OCI-LY7 (cell line): Measurements from ENCODE around the gene PIEZO2. TPM values are rescaled to one million over a fixed set of nuclear protein-coding genes. Genes with fewer than 3 reads are reported as not detected.
"Not testable (repeated sequence)": the region's sequence is repeated elsewhere in the genome, so short reads cannot be mapped to it uniquely, and the experiment has no call there.

Source experiments
- BruUV-seq: library from RNA; stranded (reverse); fragments of 400-500 nt; replicated peaks from 2 replicates; lab custom pipeline; 2021; lab: Mats Ljungman, UMichigan
- CTCF ChIA-PET: fragments of 300-600 bp; sonication (Branson Sonifier 250); formaldehyde crosslinking; loops from one replicate; lab custom pipeline; 2022; ENCODE audit warnings: antibody characterized with exemption; ENCODE audit not compliant: unreplicated experiment; lab: Charles Lee
- POLR2A ChIA-PET: fragments of 300-600 bp; sonication (Branson Sonifier 250); formaldehyde crosslinking; loops from one replicate; lab custom pipeline; 2022; ENCODE audit warnings: antibody characterized with exemption; lab: Charles Lee
- DNase-seq: peaks from one replicate; pipeline ENCODE4 v3.0.0-alpha.2; 2015; ENCODE audit warnings: low spot score
- H2AFZ ChIP-seq: fragments of 200-600 bp; sonication (generic), shearing (Covaris generic); 2 replicates; pipeline ENCODE4 v1.6.1; 2014; ENCODE audit warnings: mild to moderate bottlenecking, antibody characterized with exemption, low read length, moderate library complexity
- H3K27ac ChIP-seq: fragments of 200-600 bp; sonication (generic); 2 replicates; pipeline ENCODE4 v1.5.1; 2014; ENCODE audit warnings: mixed run types, low read depth, mild to moderate bottlenecking, moderate library complexity, low read length, inconsistent platforms; ENCODE audit not compliant: poor library complexity, severe bottlenecking
- H3K36me3 ChIP-seq: fragments of 200-600 bp; sonication (generic); 2 replicates; pipeline ENCODE4 v1.6.1; 2014; ENCODE audit warnings: mild to moderate bottlenecking, antibody characterized with exemption, low read length, moderate library complexity, mixed read lengths; ENCODE audit not compliant: insufficient read depth
- H3K4me1 ChIP-seq: fragments of 200-600 bp; sonication (generic); 2 replicates; pipeline ENCODE4 v1.5.1; 2014; ENCODE audit warnings: mild to moderate bottlenecking, low read length; ENCODE audit not compliant: insufficient read depth, poor library complexity, severe bottlenecking
- H3K4me2 ChIP-seq: fragments of 200-600 bp; sonication (generic); 2 replicates; pipeline ENCODE4 v1.6.1; 2014; ENCODE audit warnings: mild to moderate bottlenecking, low read length
- H3K4me3 ChIP-seq: fragments of 200-600 bp; sonication (generic); 2 replicates; pipeline ENCODE4 v1.5.1; 2014; ENCODE audit warnings: mild to moderate bottlenecking, low read depth, low read length; ENCODE audit not compliant: poor library complexity, severe bottlenecking
- H3K79me2 ChIP-seq: fragments of 200-600 bp; sonication (generic); 2 replicates; pipeline ENCODE4 v1.6.1; 2016; ENCODE audit warnings: low read depth, mild to moderate bottlenecking, low read length, moderate library complexity, mixed read lengths; ENCODE audit not compliant: insufficient read depth
- H3K9me2 ChIP-seq: fragments of 200-600 bp; sonication (generic); 2 replicates; pipeline ENCODE4 v1.6.1; 2016; ENCODE audit warnings: mild to moderate bottlenecking, low read length, mixed read lengths; ENCODE audit not compliant: insufficient read depth
- H3K9me3 ChIP-seq: fragments of 200-600 bp; sonication (generic); 2 replicates; pipeline ENCODE4 v1.6.1; 2014; ENCODE audit warnings: mild to moderate bottlenecking, mixed run types, low read length, mixed read lengths
- H4K20me1 ChIP-seq: fragments of 200-600 bp; sonication (generic); 2 replicates; pipeline ENCODE4 v1.6.1; 2014; ENCODE audit warnings: mild to moderate bottlenecking, antibody characterized with exemption, low read length, moderate library complexity, mixed read lengths; ENCODE audit not compliant: insufficient read depth
- EZH2phosphoT487 ChIP-seq: fragments of 200-600 bp; sonication (generic); IDR thresholded peaks from 2 replicates; pipeline ENCODE4 v1.6.1; 2018; ENCODE audit warnings: low read depth, borderline replicate concordance, mild to moderate bottlenecking, mixed run types, antibody characterized with exemption, low read length, moderate library complexity, mixed read lengths
- intact Hi-C: fragments of 100-400 bp; cut with micrococcal nuclease; formaldehyde crosslinking; loops from one replicate; pipeline ENCODE4 v1.10.0; 2022; ENCODE audit not compliant: unreplicated experiment
- total RNA-seq, 2 experiments: library from RNA; depleted of rRNA in 1 of 2; stranded (reverse); fragments of >200 nt in 1 of 2; shearing (Covaris generic) in 1 of 2; gene quantifications; 2 replicates each; pipeline ENCODE4 v1.2.3, GENCODE V29; 2014 to 2022
- TF ChIP-seq, protein P1 (sequence below): fragments of 200-600 bp; sonication (generic); conservative IDR thresholded peaks from 2 replicates; pipeline ENCODE4 v1.5.1; 2014; ENCODE audit warnings: mild to moderate bottlenecking, antibody characterized with exemption, low read length, moderate library complexity, mixed read lengths

PIEZO2 gene
- total RNA-seq, 2 experiments from 2014 or later = 0.95 to 3.3 TPM

DNA sequence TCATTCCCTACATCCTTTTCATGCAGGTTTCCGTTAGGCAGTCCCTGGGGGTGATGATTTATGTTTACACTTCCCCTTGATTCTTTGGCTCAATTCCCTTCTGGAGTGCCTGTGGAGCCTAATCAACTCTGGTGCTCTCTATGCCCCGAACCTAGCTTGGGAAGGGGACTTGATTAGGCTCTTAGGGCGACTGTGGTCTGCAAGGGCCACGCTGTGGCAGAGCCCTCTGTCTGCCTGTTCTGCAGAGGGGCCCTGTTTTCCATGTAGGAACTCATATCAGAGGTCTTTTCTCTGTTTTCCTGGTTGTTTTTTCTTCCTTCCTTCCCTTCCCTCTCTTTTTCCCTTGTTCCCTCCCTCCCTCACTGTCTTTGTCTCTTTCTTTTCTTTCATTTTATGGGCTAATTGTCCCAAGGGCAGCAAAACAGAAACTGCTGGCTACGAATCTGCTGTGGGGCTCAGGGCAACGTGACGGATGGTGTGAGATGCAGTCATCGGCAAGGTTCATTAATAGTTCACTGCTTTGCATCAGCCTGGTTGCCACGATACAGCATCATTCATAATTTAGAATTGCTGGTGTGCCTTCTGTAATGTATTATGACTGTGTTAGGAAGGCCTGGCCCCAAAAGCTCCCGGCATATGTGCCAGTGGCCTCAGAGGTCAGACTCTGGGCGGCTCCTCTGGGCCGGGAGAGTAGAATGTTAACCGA is 489.0 kb downstream of the PIEZO2 start:
- POLR2A ChIA-PET = no interaction called here
- Histone ChIP-seq H3K9me3 (no peaks in the 10 kb centered on the region), H4K20me1 (no peaks in the 10 kb centered on the region), H3K9me2 (no peaks in the 10 kb centered on the region), H3K4me2 (peak overlapping the region; percentile 37), H3K36me3 (no peaks in the 10 kb centered on the region), H3K4me1 (peaks cover 10% of the 10 kb centered on the region), H3K27ac (no peak overlapping the region), H3K4me3 (no peak overlapping the region), H2AFZ (peak overlapping the region; percentile 42; the same call in 1 of the 2 replicates), H3K79me2 (no peaks in the 10 kb centered on the region)
- intact Hi-C loops = no loop called here
- peak; percentile 9 for DNase-seq
- CTCF ChIA-PET = no interaction called here
- TF ChIP-seq EZH2phosphoT487 = no peak
- BruUV-seq = no TSS peak

DNA sequence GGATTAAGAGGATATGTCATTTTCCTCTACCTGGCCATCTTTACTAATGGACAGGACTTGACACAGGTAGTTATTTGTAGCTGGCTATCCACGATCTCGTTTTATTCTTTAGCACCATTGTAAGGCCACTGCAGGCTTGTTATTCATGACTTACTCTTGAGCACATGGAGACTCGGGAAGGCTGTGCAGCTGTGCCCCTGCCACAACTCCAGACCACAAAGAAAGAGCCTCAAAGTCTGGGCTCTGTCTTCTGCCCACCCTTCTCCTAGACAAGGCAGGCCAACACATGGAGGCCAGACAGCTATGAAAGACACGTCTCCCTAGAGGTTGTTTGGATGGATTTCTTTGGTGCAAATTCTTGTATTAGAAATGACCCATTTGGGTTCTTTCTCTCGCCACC is 489.8 kb downstream of the PIEZO2 start:
- H3K9me3 ChIP-seq = no peaks in the 10 kb centered on the region
- no TSS peak for BruUV-seq
- no peak for DNase-seq
- ChIA-PET POLR2A (no interaction called here), CTCF (no interaction called here)
- no peak overlapping the region for H3K27ac ChIP-seq
- H3K9me2 ChIP-seq = no peaks in the 10 kb centered on the region
- H2AFZ ChIP-seq = no peak overlapping the region; the same call in 1 of the 2 replicates
- H3K36me3 ChIP-seq = no peaks in the 10 kb centered on the region
- TF ChIP-seq EZH2phosphoT487 = no peak
- TF ChIP-seq, protein P1, sequence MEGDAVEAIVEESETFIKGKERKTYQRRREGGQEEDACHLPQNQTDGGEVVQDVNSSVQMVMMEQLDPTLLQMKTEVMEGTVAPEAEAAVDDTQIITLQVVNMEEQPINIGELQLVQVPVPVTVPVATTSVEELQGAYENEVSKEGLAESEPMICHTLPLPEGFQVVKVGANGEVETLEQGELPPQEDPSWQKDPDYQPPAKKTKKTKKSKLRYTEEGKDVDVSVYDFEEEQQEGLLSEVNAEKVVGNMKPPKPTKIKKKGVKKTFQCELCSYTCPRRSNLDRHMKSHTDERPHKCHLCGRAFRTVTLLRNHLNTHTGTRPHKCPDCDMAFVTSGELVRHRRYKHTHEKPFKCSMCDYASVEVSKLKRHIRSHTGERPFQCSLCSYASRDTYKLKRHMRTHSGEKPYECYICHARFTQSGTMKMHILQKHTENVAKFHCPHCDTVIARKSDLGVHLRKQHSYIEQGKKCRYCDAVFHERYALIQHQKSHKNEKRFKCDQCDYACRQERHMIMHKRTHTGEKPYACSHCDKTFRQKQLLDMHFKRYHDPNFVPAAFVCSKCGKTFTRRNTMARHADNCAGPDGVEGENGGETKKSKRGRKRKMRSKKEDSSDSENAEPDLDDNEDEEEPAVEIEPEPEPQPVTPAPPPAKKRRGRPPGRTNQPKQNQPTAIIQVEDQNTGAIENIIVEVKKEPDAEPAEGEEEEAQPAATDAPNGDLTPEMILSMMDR = no peak
- H4K20me1 ChIP-seq = no peaks in the 10 kb centered on the region
- H3K4me2 ChIP-seq = no peak overlapping the region
- H3K4me3 ChIP-seq = no peak overlapping the region
- H3K4me1 ChIP-seq = peaks cover 10% of the 10 kb centered on the region
- intact Hi-C loops = no loop called here
- H3K79me2 ChIP-seq = no peaks in the 10 kb centered on the region

- intact Hi-C loops = no loop called here
- no peak overlapping the region for H3K4me2 ChIP-seq
- no peaks in the 10 kb centered on the region for H3K79me2 ChIP-seq
- DNase-seq = no peak
- no peak overlapping the region for H3K4me3 ChIP-seq
- H3K9me3 ChIP-seq = no peaks in the 10 kb centered on the region
- peaks cover 10% of the 10 kb centered on the region for H3K4me1 ChIP-seq
- BruUV-seq = no TSS peak
- TF ChIP-seq, protein P1 = no peak
- TF ChIP-seq EZH2phosphoT487 = no peak
- H3K9me2 ChIP-seq = no peaks in the 10 kb centered on the region
- ChIA-PET CTCF (no interaction called here), POLR2A (interaction anchor here (0.8 kb wide), 1 partner anchor 14 kb away, joined by 3 read pairs; no protein-coding TSS in a partner anchor)
- H3K36me3 ChIP-seq = no peaks in the 10 kb centered on the region
- no peak overlapping the region for H2AFZ ChIP-seq
- no peaks in the 10 kb centered on the region for H4K20me1 ChIP-seq
- no peak overlapping the region for H3K27ac ChIP-seq
These were observed 490.4 kb downstream of the PIEZO2 start for GRCh38 chr18:10659000-10659399.

DNA sequence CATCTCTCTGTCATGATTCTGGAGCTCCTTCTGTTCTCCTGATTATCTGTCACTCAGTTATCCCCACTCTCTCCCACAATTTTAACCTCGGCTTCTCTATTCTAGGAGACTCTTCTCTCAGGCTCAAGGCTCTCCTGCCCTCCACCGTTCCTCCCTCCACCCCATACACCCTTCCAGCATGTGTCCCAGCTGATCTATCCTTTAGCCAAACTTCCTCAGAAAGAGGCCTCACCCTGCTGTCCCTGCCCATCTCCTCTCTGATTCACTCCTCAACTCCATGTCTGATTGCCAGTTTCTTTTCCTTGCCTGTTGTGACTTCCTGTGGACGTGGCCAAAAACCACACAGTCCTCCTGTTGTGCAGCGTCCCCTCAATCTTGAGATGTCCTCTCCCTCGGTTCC is 505.4 kb downstream of the PIEZO2 start:
- BruUV-seq, H3K9me2 ChIP-seq, H3K4me2 ChIP-seq, H3K27ac ChIP-seq, H4K20me1 ChIP-seq, POLR2A ChIA-PET, H3K79me2 ChIP-seq, H3K4me3 ChIP-seq, CTCF ChIA-PET, H2AFZ ChIP-seq, intact Hi-C loops, H3K4me1 ChIP-seq, H3K36me3 ChIP-seq, DNase-seq, H3K9me3 ChIP-seq: not testable (repeated sequence)

GRCh38 chr18:10642915-10643524 is 506.3 kb downstream of the PIEZO2 start:
- H3K79me2 ChIP-seq, H3K4me2 ChIP-seq, CTCF ChIA-PET, H3K27ac ChIP-seq, DNase-seq, H4K20me1 ChIP-seq, H3K4me3 ChIP-seq, POLR2A ChIA-PET, H3K36me3 ChIP-seq, intact Hi-C loops, H3K9me3 ChIP-seq, H3K9me2 ChIP-seq, H2AFZ ChIP-seq, H3K4me1 ChIP-seq, BruUV-seq: not testable (repeated sequence)
